Measurements from ENCODE around the gene PAGR1. TPM values are rescaled to one million over a fixed set of nuclear protein-coding genes. Genes with fewer than 3 reads are reported as not detected.
A peak's percentile ranks its signal among the peaks of the same experiment; 100 is the strongest.

Gene PAGR1
- 23.6 and 30.6 TPM in 2 replicates for total RNA-seq (2014; rRNA removed; shearing (Covaris generic))
- 17.5 and 19.3 TPM in 2 replicates for polyA plus RNA-seq (2016; fragmentation: Nextera tagmentation; extraction: Ambion mirVana)

- Histone ChIP-seq H3F3A (ENCODE audit: insufficient read depth) (peaks cover 13% of the 10 kb centered on the region), H3K27me3 (replicated peaks; ENCODE audit: insufficient read depth) (no peaks in the 10 kb centered on the region), H2AFZ (peak within 1 kb of the TSS; percentile 80), H3K27ac (peak within 1 kb of the TSS; percentile 70), H3K4me3 (peak within 1 kb of the TSS; percentile 85), H3K79me2 (ENCODE audit: insufficient read depth) (peaks cover 44% of the 10 kb centered on the region), H3K36me3 (ENCODE audit: low read depth) (no peaks in the 10 kb centered on the region), H3K4me1 (ENCODE audit: insufficient read depth) (peaks cover 16% of the 10 kb centered on the region; the same call in 1 of the 2 replicates), H3K4me2 (ENCODE audit: unreplicated experiment) (peak within 1 kb of the TSS; percentile 88), H3K9ac (peak within 1 kb of the TSS; percentile 79), H4K20me1 (ENCODE audit: insufficient read depth) (no peaks in the 10 kb centered on the region), H3K9me3 (ENCODE audit: low read depth) (no peaks in the 10 kb centered on the region), H3K9me2 (ENCODE audit: insufficient read depth) (no peaks in the 10 kb centered on the region)
- WGBS, 2 experiments (ENCODE audit: low coverage in 1 of 2, low lambda C conversion rate in 2 of 2, missing lambda C conversion rate in 2 of 2), result 1% methylated on average over 50 to 67 of the region's 70 CpGs
- in situ Hi-C loops (cut with MboI), result loop anchor here (10.0 kb wide), 1 partner anchor 199 kb away; the partner anchor contains the start of gene DOC2A
- TF ChIP-seq EZH2 (IDR thresholded peaks at IDR 0.05; ENCODE audit: insufficient read depth, poor library complexity, severe bottlenecking) (no peak), EZH2phosphoT487 (IDR thresholded peaks at IDR 0.05; ENCODE audit: insufficient read depth, low read depth) (no peak)
- DNase-seq, result peak; percentile 100
Observed at GRCh38 chr16:29815793-29816693, at the start of gene PAGR1. TSS of gene PAGR1 (plus strand) at chr16:29816152. CDS start at chr16:29816526, 374 bp downstream.

- no peak overlapping the region for H3K9ac ChIP-seq
- H3K36me3 ChIP-seq (ENCODE audit: low read depth), result no peaks in the 10 kb centered on the region
- peaks cover 9% of the 10 kb centered on the region for H3K27me3 ChIP-seq (replicated peaks; ENCODE audit: insufficient read depth)
- no peaks in the 10 kb centered on the region for H3F3A ChIP-seq (ENCODE audit: insufficient read depth)
- H3K9me3 ChIP-seq (ENCODE audit: low read depth), result no peaks in the 10 kb centered on the region
- in situ Hi-C loops (cut with MboI), result no loop called here
- no peaks in the 10 kb centered on the region for H3K4me1 ChIP-seq (ENCODE audit: insufficient read depth)
- no peak overlapping the region for H2AFZ ChIP-seq
- no peak overlapping the region for H3K4me2 ChIP-seq (ENCODE audit: unreplicated experiment)
- DNase-seq, result no peak
- H3K9me2 ChIP-seq (ENCODE audit: insufficient read depth), result no peaks in the 10 kb centered on the region
- TF ChIP-seq EZH2phosphoT487 (IDR thresholded peaks at IDR 0.05; ENCODE audit: insufficient read depth, low read depth) (no peak), EZH2 (IDR thresholded peaks at IDR 0.05; ENCODE audit: insufficient read depth, poor library complexity, severe bottlenecking) (no peak)
- no peak overlapping the region for H3K27ac ChIP-seq
- no peak overlapping the region for H3K4me3 ChIP-seq
- H4K20me1 ChIP-seq (ENCODE audit: insufficient read depth), result no peaks in the 10 kb centered on the region
- H3K79me2 ChIP-seq (ENCODE audit: insufficient read depth), result no peaks in the 10 kb centered on the region
- WGBS, 2 experiments (ENCODE audit: low coverage in 1 of 2, low lambda C conversion rate in 2 of 2, missing lambda C conversion rate in 2 of 2), result 80% methylated on average over 3 of the region's 3 CpGs
Observed at GRCh38 chr16:29766571-29766970, 49.4 kb upstream of the PAGR1 start.

- Histone ChIP-seq H3K9ac (no peak overlapping the region), H3K79me2 (ENCODE audit: insufficient read depth) (no peaks in the 10 kb centered on the region), H3K4me2 (ENCODE audit: unreplicated experiment) (no peak overlapping the region), H2AFZ (no peak overlapping the region), H3F3A (ENCODE audit: insufficient read depth) (no peaks in the 10 kb centered on the region), H3K36me3 (ENCODE audit: low read depth) (no peaks in the 10 kb centered on the region), H3K9me3 (ENCODE audit: low read depth) (no peaks in the 10 kb centered on the region), H4K20me1 (ENCODE audit: insufficient read depth) (no peaks in the 10 kb centered on the region), H3K27ac (no peak overlapping the region), H3K9me2 (ENCODE audit: insufficient read depth) (no peaks in the 10 kb centered on the region), H3K27me3 (replicated peaks; ENCODE audit: insufficient read depth) (peaks cover 9% of the 10 kb centered on the region), H3K4me3 (no peak overlapping the region), H3K4me1 (ENCODE audit: insufficient read depth) (no peaks in the 10 kb centered on the region)
- no peak for DNase-seq
- TF ChIP-seq EZH2 (IDR thresholded peaks at IDR 0.05; ENCODE audit: insufficient read depth, poor library complexity, severe bottlenecking) (no peak), EZH2phosphoT487 (IDR thresholded peaks at IDR 0.05; ENCODE audit: insufficient read depth, low read depth) (no peak)
- in situ Hi-C loops (cut with MboI), result no loop called here
- 74 to 80% methylated on average over 3 of the region's 3 CpGs for WGBS, 2 experiments (ENCODE audit: low coverage in 1 of 2, low lambda C conversion rate in 2 of 2, missing lambda C conversion rate in 2 of 2)
Observed at GRCh38 chr16:29767062-29767461, 48.9 kb upstream of the PAGR1 start.

GRCh38 chr16:29769507-29769906 is 46.4 kb upstream of the PAGR1 start:
- Histone ChIP-seq H4K20me1 (ENCODE audit: insufficient read depth) (no peaks in the 10 kb centered on the region), H3K9ac (no peak overlapping the region), H3K9me2 (ENCODE audit: insufficient read depth) (no peaks in the 10 kb centered on the region), H3K9me3 (ENCODE audit: low read depth) (no peaks in the 10 kb centered on the region), H3K27ac (no peak overlapping the region), H3K36me3 (ENCODE audit: low read depth) (no peaks in the 10 kb centered on the region), H3K4me1 (ENCODE audit: insufficient read depth) (no peaks in the 10 kb centered on the region), H3K27me3 (replicated peaks; ENCODE audit: insufficient read depth) (peaks cover under 1% of the 10 kb centered on the region; the same call in 1 of the 2 replicates), H3K79me2 (ENCODE audit: insufficient read depth) (no peaks in the 10 kb centered on the region), H3F3A (ENCODE audit: insufficient read depth) (no peaks in the 10 kb centered on the region), H3K4me3 (no peak overlapping the region), H2AFZ (no peak overlapping the region), H3K4me2 (ENCODE audit: unreplicated experiment) (no peak overlapping the region)
- WGBS, 2 experiments (ENCODE audit: low coverage in 1 of 2, low lambda C conversion rate in 2 of 2, missing lambda C conversion rate in 2 of 2), result 52 to 60% methylated on average over 2 of the region's 2 CpGs
- in situ Hi-C loops (cut with MboI), result no loop called here
- no peak for TF ChIP-seq EZH2phosphoT487 (IDR thresholded peaks at IDR 0.05; ENCODE audit: insufficient read depth, low read depth)
- no peak for TF ChIP-seq EZH2 (IDR thresholded peaks at IDR 0.05; ENCODE audit: insufficient read depth, poor library complexity, severe bottlenecking)
- DNase-seq, result no peak
